ENCODE data around the gene CD52. TPM values are rescaled to one million over a fixed set of nuclear protein-coding genes. Genes with fewer than 3 reads are reported as not detected.

CD52 gene
- total RNA-seq, 1 donor from 2014 or later, result 541 TPM

DNA sequence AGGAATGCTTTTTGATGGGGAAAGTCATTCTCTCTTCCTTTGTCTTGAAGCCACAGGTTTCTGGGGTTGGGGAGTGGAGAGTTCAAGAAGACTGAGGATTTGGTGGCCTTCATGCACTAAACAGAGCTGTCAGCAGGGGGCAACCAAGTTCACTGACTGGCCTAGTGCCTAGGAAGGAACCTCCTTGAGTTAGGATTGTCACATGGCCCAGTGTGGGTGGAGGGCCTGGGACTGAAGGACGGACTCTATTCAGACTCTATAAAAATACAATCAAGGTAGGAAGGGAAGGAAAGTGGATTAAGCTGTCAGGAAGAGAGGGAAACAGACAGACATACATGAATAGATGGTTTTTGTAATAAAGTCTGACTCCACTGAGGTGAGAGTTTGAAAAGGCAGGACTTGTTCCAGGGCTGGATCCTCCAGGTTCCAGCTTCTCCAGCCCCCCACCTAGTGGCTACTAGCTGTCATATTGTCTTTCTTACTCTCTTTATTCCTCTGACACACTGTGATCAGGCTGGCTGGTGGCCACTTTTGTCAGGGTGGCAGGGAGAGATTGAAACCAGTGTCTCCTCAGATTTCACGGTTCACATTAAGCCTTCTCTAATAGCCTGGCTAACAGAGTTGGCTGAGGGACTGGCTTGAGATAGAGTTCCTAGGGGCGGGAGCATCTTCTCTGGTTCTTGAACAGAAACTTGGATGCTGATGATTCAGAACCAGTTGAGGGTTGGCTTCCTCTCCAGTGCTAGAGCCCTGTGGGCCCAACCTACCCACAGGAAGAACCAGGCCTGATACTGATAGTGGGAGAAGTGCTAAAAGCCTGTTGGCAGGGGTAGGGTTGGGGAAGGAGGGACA lies 42.0 kb upstream of the CD52 start:
- Histone ChIP-seq H3K27ac (peak overlapping the region; percentile 96), H3K27me3 (ENCODE audit: low read depth) (no peaks in the 10 kb centered on the region), H3K9me3 (no peaks in the 10 kb centered on the region), H3K36me3 (peaks cover 14% of the 10 kb centered on the region), H3K4me1 (peaks cover 54% of the 10 kb centered on the region), H3K4me3 (peak overlapping the region; percentile 16)
- TF ChIP-seq CTCF (IDR thresholded peaks at IDR 0.05), result peak; percentile 74
- intact Hi-C loops (cut with DNase I), result no loop called here
- DNase-seq, result peak; percentile 86
- peak; percentile 78 to 83 for ATAC-seq

DNA sequence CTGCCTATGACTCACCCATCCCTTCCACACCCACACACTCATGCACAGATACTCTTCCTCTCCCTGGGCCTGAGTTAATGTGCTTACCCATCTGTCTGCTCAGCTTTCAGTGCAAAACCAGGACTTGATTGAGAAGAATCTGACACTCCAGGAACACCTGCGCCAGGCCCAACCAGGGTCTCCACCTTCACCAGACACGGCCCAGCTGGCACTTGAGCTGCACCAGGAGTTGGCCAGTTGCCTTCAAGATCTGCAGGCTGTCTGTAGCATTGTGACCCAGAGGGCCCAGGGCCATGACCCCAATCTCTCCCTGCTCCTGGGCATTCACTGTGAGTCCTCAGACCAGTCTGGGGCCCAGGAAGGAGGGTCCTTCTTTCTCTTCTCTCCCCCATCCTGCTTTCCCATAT lies 41.3 kb upstream of the CD52 start:
- intact Hi-C loops (cut with DNase I), result no loop called here
- H3K4me3 ChIP-seq, result peak overlapping the region; percentile 2

GRCh38 chr1:26277261-26277661 lies 40.5 kb upstream of the CD52 start:
- DNase-seq (no peak), ATAC-seq (no peak)
- no peak for TF ChIP-seq CTCF (IDR thresholded peaks at IDR 0.05)
- Histone ChIP-seq H3K9me3 (no peaks in the 10 kb centered on the region), H3K36me3 (peaks cover 19% of the 10 kb centered on the region), H3K27ac (peak overlapping the region; percentile 96), H3K4me1 (peaks cover 68% of the 10 kb centered on the region), H3K4me3 (no peak overlapping the region), H3K27me3 (ENCODE audit: low read depth) (no peaks in the 10 kb centered on the region)
- intact Hi-C loops (cut with DNase I), result no loop called here

More for the DNA sequence above, 41.3 kb upstream of the CD52 start:
- Histone ChIP-seq H3K36me3 (peaks cover 13% of the 10 kb centered on the region), H3K27ac (peak overlapping the region; percentile 96), H3K27me3 (ENCODE audit: low read depth) (no peaks in the 10 kb centered on the region), H3K9me3 (no peaks in the 10 kb centered on the region), H3K4me1 (peaks cover 61% of the 10 kb centered on the region)
- ATAC-seq (no peak), DNase-seq (no peak)
- TF ChIP-seq CTCF (IDR thresholded peaks at IDR 0.05), result no peak

DNA sequence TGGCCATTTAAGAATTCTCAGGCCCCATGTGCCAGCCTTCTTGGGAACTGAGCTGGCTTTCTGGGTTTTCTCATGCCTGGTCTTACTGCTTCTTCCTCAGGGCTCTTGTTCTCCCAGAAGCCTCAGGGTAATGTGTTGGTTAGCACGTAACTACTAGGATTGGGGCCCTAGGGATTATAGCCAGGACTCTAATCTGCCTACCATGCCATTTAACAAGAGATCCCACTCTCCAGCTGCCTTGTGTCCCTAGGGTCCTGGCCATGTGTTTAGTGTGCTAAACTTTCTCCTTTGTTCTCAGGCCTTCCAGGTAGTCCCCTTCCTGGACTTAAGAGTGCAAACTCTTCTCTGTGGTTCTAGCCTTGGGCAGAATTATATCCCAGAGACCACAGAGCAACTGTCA lies 40.0 kb upstream of the CD52 start:
- intact Hi-C loops (cut with DNase I), result no loop called here

DNA sequence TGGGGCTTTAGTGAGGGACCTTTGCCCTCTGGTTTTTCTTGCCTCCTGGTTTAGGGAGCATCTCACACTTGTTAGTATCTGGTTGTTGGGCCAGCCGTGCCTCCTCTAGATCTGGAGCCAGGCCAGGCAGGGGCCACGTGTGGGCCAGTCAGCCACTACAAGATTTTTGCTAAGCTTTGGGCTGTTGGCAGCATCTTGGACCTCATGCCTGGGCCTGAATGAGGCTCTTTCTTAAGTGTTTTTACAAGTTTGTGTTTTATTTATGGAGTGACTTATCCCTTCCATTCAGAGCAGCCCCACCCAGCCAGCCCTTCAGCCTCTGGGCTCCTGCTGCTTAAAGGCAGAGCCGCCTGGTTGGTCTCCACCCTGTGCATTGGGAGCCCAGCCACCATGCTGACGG lies 39.5 kb upstream of the CD52 start:
- Histone ChIP-seq H3K27ac (peak overlapping the region; percentile 96), H3K4me3 (no peak overlapping the region), H3K9me3 (no peaks in the 10 kb centered on the region), H3K4me1 (peaks cover 78% of the 10 kb centered on the region), H3K27me3 (ENCODE audit: low read depth) (no peaks in the 10 kb centered on the region), H3K36me3 (peaks cover 23% of the 10 kb centered on the region)
- intact Hi-C loops (cut with DNase I), result no loop called here
- peak; percentile 64 for DNase-seq
- ATAC-seq, result no peak
- TF ChIP-seq CTCF (IDR thresholded peaks at IDR 0.05), result no peak

More for the DNA sequence above, 40.0 kb upstream of the CD52 start:
- H3K27me3 ChIP-seq (ENCODE audit: low read depth), result no peaks in the 10 kb centered on the region
- ATAC-seq, result no peak
- H3K4me3 ChIP-seq, result no peak overlapping the region
- no peak for TF ChIP-seq CTCF (IDR thresholded peaks at IDR 0.05)
- peak overlapping the region; percentile 96 for H3K27ac ChIP-seq
- H3K36me3 ChIP-seq, result peaks cover 22% of the 10 kb centered on the region
- DNase-seq, result no peak
- no peaks in the 10 kb centered on the region for H3K9me3 ChIP-seq
- H3K4me1 ChIP-seq, result peaks cover 73% of the 10 kb centered on the region
